HG03354 (cell line): ENCODE data around the gene CCDC149.

ENCODE experiments used
- ATAC-seq: cut with Tn5 transposase; IDR thresholded peaks from one replicate; pipeline ENCODE4 v1.9.1; 2021; ENCODE audit warnings: mild to moderate bottlenecking; ENCODE audit not compliant: unreplicated experiment, poor library complexity, severe bottlenecking

The CCDC149 gene

DNA sequence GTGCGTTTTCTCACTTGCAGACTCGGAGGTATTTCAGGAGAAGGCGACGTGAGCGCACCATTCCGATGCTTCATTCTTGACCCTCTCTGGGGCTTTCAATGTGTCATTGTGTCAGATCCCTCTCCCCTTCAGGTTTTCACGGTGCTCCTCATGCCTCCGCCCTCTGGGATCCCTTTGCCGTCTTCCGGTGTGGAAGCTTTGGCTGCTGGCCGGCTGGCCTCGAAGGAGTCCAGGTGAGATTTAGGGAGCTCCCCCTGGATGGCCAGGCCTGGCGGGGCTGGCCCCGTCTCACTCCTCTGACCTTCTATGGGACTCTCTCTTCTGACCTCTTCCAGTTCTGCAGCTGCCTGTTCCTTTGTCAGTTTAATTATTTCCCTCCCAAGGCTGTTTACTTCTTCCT lies 104.6 kb downstream of the CCDC149 start:
- no peak for ATAC-seq

DNA sequence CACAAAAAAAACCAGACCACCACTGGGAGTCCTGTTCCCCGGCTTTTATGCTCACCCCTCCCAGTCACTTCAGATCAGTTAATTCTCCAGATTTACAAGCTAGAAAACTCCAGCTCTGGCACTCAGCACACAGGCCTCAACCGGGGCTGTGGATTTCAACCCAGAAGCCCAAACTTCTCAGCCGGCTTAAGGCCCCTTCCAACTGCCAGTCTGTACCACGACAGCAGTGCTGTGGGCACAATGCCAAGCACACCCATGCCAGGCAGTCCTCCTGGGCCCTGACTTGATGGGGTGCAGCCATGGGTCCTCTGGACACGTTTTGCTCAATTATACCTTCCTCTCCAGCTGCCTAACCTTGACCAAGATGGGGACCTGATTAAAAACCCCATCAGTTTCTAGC lies 105.2 kb downstream of the CCDC149 start:
- no peak for ATAC-seq

DNA sequence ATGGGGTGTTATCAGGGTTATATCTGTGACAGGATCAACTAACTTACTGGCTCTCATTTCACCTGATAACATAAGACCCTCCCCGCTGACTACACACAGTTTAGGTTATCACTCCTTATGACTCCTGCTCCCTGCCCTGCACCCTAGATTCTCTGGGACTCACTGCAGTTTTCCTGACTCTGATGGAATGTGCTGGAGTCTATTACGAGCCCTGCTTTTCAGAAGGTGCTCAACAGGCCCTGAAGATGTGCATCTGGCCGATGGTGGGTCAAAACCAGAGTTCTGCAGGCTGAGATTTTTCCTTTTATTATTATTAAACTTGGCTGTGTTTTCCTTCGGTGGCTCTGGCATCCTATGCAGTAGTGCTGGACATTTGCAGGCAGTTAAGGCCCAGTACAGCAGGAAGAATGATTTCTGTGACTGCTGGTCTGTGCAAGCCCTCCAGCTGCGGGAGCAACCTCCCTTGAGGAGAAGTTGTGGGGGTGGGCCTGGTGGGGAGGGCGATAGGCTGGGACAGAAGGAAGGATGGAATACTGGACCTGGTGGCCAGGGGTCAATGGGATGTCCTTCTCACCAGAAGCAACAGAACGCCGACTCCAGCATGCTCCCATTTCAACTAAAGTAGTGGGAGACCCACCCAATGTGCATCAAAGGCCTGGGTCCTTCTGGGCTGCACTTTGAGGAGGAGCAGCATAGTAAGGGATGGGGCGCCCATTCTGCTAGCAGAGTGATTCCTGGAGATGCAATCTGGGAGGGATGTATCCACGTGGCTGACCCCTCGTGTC lies 106.4 kb downstream of the CCDC149 start:
- ATAC-seq, result no peak

DNA sequence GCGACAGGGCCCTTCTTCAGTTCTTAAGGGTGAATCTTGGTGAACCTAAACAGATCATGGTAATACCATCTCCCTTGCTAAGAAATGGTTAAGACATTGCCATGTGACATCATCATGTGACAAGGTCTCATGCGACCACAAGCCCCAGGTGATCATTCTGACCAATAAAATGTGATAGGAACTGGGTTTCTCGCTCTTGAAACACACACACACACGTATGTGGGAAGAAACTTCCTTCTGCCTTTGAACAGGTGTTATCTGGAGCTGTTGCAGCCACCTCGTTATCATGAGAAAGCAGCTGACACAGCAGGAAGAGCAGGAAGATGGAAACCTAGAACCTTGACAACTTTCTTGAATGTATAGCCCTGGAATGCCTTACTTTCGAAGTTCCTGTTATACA lies 107.3 kb downstream of the CCDC149 start:
- ATAC-seq, result no peak

DNA sequence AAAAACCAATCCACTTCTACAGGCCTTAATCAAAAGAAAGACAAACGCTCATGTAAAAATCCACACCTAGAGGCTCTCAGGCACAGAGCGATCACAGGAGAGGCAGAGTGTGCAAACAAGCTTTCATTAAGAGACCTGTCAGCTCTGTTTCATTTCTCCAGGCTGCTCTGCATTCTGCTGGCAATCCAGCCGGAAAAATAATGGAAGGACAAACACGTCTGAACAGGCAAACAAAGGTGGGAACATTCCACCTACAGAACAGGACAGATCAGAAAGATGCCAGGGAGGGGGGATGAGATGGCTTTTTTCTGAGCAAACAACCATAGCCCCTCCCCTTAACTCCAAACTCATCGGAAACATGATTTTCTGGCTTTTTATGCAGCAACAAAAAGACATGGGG lies 107.8 kb downstream of the CCDC149 start:
- no peak for ATAC-seq

DNA sequence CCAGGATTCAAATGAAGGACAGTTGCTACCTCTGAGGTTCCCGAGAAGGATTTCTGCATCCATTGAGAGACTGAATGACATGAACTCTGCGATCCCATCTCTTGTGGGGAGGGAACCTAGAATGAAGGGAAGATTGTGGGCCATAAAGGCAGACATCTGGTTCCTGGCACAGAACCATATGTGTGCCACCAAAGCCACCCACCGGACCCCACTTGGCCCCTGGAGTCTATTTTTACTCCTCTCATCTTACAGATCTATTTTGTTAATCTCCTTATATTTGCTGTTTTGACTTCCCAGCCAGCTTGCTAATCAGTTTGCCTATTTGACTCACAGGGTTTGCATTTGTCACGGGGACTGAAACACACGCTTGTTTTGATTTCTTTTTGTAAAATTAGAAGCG lies 110.2 kb downstream of the CCDC149 start:
- no peak for ATAC-seq

DNA sequence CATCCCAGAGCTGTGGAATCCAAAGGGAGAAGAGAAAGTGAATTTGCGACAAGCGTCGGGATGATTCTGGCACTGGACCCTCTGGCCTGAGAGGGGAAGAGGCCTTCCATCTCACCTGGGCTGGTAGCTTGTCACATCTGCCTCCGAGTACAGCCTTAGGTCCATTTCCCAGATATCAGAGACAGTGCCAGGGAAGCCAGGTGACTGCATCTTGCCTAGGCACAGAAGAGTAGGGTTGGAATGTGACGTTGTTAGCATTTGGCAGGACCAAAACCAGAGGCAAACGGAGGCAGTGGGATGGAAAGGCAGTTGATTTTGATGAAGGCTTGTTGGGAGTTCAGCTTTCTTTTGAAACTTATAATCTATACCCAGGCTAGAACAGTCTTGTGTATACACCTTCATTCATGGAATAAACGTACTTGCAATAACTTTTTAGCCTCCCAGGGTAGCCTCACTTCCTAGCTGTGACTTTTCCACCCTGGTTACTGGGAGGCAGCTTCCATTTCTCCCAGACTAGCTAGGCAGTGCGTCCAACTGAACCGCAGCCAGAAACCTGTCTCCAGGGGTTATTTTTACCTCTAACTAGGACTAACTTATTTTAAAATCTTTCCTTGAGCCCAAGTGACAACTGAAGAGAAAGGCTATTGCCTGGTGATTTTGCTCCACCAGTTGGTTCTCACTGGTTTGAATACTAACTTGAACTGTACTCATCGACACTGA lies 111.5 kb downstream of the CCDC149 start:
- no peak for ATAC-seq

DNA sequence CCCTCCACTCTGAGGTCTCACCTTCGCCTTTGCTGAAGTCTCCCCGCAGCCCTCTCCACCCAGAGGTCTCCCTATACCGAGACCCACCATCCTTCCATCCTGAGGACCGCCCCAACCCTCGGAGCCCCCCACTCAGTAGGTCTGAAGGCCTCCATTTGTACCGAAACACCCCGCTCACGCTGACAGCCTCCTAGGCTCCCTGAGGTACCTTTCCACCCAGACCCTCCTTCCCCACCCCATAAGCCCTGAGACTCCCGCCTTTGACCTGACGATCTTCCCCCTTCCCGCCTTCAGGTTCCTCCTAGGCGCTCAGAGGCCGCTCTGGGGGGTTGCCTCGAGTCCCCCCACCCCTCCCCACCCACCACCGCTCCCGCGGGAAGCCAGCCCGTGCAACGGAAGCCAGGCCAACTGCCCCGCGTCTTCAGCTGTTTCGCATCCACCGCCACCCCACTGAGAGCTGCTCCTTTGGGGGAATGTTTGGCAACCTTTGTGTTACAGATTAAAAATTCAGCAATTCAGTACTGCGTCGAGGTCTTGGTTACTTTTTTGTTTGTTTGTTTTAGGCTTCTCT lies 112.4 kb downstream of the CCDC149 start:
- ATAC-seq, result no peak

DNA sequence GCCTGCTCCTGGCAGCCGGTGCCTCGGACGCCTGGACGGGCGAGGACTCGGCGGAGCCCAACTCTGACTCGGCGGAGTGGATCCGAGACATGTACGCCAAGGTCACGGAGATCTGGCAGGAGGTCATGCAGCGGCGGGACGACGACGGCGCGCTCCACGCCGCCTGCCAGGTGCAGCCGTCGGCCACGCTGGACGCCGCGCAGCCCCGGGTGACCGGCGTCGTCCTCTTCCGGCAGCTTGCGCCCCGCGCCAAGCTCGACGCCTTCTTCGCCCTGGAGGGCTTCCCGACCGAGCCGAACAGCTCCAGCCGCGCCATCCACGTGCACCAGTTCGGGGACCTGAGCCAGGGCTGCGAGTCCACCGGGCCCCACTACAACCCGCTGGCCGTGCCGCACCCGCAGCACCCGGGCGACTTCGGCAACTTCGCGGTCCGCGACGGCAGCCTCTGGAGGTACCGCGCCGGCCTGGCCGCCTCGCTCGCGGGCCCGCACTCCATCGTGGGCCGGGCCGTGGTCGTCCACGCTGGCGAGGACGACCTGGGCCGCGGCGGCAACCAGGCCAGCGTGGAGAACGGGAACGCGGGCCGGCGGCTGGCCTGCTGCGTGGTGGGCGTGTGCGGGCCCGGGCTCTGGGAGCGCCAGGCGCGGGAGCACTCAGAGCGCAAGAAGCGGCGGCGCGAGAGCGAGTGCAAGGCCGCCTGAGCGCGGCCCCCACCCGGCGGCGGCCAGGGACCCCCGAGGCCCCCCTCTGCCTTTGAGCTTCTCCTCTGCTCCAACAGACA lies 113.1 kb downstream of the CCDC149 start:
- ATAC-seq, result no peak

DNA sequence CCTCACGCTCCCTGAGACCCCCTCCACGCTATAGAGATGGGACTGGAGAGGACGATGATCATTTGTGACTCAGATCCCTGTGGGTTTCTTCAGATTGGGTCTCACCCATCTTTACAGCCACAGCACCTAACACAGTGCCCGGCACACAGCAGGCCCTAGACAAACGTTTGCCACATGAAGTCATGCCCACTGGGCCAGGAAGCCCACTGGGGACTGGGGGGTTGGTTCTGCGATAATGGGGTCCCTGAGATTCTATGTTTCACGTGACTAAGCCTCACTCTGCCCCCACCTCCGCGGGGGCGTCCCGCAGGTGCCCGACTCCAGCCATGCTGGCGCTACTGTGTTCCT lies 113.7 kb downstream of the CCDC149 start:
- ATAC-seq, result no peak

DNA sequence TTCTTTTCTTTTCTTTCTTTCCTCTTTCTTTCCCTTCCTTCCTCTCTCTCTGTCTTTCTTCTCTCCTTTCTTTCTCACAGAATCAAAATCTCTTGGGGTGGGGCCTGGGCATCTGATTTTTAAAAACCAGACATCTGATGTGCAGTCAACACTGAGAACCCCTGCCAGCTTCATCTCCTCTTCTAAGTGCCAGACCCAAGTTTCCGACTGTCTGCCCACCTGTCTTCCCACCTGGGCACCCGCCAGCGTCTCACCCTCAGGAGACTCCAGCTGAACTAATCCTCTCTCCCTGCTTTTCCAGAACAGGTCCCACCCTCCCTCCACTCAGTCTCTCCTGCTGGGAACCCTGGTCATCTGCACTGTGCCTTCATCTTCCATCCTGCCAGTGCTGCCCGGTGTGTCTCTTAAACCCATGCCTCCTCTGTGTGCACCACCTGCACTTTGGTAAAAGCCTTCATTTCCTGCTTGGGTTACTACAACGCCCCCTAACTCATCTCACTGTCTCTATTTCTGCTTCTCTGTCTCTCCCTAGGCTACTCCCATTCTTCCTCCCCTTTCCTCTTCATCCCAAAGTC lies 114.7 kb downstream of the CCDC149 start:
- ATAC-seq, result no peak

DNA sequence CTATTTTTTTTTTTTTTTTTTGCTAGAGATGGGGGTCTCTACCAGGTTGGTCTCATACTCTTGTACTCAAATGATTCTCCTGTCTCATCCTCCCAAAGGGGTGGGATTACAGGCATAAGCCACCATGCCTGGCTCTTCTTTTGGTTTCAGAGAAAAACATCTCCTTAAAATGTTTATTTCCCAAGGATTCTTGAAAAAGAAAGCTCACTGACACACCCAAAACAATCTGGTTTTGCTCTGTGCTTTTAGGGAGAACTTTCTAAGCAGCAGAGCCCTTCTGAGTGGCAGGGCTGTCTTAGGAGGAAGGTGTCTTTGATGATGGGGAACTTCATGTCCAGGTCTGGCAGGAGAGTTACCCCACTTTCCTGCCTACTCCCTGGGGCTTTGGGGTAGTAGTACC lies 116.2 kb downstream of the CCDC149 start:
- ATAC-seq, result no peak

DNA sequence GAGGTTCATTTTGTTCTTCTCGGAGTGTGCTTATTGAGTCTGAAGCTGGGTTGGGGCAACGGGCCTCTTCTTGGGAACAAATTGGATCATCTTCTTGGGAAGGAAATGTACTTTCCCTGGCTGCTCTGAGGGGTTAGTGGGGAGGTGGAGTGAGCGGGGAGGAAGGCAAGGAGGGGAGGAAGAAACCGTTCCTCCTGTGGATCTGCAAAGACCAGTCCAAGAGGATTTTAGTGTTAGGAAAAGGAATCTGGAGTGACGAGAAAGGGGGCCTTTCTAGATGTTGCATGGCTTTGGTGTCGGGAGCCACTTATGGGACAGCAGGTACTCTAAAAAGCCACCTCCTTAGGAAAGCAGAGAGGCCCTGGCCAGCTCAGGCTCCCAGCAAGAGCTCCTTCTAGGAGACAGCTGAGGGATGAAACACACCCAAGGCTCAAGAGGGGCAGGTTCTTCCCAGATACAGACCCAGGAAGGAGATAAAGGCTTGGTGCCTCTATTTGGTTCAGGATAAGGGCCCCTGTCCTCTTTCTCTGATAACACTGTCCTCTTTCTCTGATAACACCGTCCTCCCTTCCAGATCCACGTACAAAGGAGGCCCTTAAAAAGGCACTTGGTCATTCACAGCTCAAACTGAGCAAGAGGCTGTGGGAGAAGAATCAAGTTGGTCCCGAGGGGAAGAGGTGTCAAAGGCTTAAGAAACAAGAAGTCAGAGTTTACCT lies 117.0 kb downstream of the CCDC149 start:
- ATAC-seq, result no peak

DNA sequence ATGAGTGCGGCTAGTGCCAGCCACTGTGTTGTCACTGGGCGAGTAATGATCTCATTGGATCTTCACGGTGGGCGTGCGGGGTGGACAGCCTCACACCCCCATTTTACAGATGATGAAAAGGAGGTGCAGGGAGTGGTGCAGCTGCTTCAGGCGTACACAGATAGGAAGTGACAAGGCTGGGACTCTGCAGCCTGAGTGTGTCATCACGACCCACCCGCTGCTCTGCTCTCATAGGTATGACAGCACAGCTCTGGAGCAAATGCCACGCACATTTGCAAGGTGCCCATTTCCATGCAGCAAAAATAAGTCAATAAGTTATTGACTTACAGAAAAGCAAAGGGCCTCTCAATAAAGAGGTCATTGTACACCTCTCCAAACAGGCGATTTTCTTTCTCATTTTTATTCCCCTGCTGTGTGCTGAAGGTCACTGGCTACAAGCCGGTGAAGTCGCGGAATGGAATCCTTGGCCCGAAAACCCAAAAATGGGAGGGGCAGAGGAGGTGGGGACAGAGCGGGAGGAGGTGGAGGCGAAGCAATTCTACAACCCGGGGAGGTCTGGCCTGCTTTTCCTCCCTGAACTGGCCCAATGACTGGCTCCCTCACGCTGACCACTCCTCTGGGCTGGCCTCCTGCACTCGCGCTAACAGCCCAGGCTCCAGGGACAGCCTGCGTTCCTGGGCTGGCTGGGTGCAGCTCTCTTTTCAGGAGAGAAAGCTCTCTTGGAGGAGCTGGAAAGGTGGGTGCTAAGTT lies 117.8 kb downstream of the CCDC149 start, which contains the start of gene SOD3:
TSS of gene SOD3 (plus strand) at position 658 of the 750 bp plus-strand sequence. CDS start 3,949 bp downstream, outside the sequence.
- no peak for ATAC-seq

DNA sequence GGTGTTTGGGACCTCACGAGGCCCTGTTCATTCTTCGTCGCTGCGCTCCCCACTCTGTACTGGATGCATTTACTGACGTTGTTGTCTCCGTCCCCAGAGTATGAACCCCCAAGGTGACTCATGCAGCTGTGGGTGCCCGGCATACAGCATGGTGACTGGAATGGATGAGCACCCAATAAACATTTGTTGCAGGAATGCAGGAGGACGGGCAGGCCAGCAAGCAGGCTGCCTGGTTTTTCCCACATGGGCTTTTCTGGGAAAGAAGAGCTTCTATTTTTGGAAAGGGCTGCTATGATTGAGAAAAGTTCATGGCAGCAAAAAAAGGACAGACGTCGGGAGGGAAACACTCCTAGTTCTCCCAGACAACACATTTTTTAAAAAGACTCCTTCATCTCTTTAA lies 118.4 kb downstream of the CCDC149 start:
- no peak for ATAC-seq

DNA sequence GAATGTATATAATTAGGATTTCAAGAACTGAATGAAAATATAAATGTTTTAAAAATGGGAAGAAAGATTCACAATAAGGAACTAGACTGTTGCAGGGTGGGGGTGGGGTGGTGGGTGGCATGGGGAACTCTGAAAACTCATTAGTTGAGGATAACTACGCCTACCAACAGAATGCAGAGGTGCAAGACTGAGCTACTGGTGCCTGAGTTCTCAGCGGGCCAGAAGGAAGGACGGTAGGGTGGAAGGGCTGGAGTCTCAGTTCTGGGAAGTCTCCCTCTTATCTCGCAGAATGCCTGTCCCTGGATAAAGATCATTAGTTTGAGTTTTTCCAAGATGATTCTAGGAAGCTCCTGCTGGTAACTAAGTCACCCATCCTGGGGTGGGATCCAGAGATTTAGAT lies 118.8 kb downstream of the CCDC149 start:
- ATAC-seq, result no peak

DNA sequence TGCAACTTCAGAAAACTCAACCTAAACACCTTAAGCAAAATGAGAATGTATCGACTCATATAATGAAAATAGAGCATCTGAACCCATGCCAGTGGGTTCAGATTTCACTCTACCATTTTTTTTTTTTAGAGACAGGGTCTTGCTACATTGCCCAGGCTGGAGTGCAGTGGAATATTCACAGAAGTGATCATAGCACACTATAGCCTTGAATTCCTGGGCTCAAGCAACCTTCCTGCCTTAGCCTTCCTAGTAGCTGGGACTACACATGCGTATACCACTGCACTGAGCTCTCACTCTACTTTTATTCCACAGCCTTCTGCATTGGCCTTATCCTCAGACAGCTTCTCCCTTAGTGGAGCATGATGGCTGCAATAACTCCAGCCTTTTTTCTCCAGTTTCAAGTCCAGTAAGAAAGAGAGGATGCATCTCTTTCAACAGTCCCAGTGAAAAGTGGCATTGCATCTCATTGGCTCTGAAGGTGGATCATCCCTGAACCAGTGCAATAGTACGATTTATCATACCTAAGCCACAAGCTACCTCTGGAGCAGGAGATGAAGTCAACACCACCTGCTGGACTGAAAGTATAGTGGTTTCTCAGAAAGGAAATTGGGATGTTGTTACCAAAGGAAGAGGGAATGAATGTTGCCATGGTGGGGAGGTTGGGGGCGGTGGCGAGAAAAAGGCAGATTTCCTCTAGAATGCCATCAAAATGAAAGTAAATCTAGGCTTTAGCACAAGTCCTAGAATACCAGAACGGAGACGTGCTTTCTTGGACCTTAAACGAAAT lies 119.4 kb downstream of the CCDC149 start:
- no peak for ATAC-seq

DNA sequence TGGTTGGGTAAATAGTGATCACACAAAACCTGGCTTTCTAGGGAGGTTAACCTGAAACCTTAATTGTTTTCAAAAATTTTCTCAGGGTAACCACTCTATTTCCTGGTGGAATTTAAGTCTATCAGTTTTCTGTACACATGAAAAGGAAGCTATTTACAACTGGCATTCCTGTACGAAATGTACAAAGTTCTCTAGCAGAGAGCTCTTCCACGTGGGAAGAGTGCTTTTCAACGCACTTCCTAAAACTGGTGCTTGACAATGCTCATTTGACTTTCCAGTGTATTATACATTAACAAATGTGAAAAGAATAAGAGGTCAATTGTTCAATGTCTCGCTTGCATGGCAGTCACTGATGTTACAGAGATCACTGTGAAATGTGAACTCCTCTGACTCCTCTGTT lies 120.3 kb downstream of the CCDC149 start:
- ATAC-seq, result no peak
